ENCODE results near the gene DICER1.

DNA sequence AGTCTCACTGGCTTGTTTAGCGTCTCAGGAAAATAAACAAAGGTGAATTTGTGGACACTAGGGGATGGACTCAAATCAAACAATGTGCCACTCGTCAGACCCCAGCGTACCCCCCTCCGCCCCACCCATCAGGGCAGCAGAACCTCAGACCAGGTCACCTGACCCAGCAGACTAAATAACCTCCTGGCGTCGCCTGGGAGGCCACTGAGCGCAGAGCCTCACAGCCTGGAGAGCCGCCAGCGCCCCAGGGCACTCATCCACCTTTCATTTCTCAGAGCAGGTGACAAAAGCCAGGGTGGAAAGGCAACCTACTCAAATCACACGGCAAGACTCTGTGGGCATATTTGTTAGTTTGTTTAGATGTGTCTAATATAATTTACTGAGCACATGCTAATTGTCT is 100.9 kb downstream of the DICER1 start:
- TF ChIP-seq, protein P1, sequence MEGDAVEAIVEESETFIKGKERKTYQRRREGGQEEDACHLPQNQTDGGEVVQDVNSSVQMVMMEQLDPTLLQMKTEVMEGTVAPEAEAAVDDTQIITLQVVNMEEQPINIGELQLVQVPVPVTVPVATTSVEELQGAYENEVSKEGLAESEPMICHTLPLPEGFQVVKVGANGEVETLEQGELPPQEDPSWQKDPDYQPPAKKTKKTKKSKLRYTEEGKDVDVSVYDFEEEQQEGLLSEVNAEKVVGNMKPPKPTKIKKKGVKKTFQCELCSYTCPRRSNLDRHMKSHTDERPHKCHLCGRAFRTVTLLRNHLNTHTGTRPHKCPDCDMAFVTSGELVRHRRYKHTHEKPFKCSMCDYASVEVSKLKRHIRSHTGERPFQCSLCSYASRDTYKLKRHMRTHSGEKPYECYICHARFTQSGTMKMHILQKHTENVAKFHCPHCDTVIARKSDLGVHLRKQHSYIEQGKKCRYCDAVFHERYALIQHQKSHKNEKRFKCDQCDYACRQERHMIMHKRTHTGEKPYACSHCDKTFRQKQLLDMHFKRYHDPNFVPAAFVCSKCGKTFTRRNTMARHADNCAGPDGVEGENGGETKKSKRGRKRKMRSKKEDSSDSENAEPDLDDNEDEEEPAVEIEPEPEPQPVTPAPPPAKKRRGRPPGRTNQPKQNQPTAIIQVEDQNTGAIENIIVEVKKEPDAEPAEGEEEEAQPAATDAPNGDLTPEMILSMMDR (IDR thresholded peaks at IDR 0.05), result no peak
- TF ChIP-seq EP300 (IDR thresholded peaks at IDR 0.05) (no peak), RAD21 (conservative IDR thresholded peaks at IDR 0.05 in 1 of 2, IDR thresholded peaks at IDR 0.05 in 1 of 2) (no peak), POLR2A (IDR thresholded peaks at IDR 0.05; ENCODE audit: low read length) (no peak), PHF8 (IDR thresholded peaks at IDR 0.05; ENCODE audit: borderline replicate concordance, low read depth) (no peak), MAX (IDR thresholded peaks at IDR 0.05) (no peak), KDM1A (IDR thresholded peaks at IDR 0.05; ENCODE audit: low read depth) (no peak)
- TF ChIP-seq, protein P2, sequence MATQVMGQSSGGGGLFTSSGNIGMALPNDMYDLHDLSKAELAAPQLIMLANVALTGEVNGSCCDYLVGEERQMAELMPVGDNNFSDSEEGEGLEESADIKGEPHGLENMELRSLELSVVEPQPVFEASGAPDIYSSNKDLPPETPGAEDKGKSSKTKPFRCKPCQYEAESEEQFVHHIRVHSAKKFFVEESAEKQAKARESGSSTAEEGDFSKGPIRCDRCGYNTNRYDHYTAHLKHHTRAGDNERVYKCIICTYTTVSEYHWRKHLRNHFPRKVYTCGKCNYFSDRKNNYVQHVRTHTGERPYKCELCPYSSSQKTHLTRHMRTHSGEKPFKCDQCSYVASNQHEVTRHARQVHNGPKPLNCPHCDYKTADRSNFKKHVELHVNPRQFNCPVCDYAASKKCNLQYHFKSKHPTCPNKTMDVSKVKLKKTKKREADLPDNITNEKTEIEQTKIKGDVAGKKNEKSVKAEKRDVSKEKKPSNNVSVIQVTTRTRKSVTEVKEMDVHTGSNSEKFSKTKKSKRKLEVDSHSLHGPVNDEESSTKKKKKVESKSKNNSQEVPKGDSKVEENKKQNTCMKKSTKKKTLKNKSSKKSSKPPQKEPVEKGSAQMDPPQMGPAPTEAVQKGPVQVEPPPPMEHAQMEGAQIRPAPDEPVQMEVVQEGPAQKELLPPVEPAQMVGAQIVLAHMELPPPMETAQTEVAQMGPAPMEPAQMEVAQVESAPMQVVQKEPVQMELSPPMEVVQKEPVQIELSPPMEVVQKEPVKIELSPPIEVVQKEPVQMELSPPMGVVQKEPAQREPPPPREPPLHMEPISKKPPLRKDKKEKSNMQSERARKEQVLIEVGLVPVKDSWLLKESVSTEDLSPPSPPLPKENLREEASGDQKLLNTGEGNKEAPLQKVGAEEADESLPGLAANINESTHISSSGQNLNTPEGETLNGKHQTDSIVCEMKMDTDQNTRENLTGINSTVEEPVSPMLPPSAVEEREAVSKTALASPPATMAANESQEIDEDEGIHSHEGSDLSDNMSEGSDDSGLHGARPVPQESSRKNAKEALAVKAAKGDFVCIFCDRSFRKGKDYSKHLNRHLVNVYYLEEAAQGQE (IDR thresholded peaks at IDR 0.05), result no peak

Data from A549 (cell line).